ENCODE data around the gene TLCD2.
"Not testable (repeated sequence)": the region's sequence is repeated elsewhere in the genome, so short reads cannot be mapped to it uniquely, and the experiment has no call there.

Gene TLCD2

DNA sequence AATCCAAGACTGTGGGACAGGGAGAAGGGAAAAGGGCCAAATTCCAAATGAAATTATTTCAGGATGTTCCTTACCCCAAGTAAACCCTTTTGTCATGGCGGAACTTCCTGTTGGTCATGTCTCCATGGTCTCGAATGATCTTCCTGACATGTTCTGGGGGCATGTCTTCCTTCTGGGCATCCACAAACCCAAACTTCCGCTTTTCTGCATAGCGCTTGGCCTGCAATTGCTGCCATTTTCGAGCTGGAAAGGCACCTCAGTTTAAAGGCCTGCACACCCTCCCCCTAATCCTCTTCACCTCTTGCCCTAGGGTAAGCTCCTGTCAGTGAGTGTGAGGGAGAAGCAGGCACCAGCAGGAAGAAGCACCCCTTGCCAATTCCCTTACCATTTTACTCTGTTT, 26.7 kb downstream of the TLCD2 start:
- no peak for DNase-seq

DNA sequence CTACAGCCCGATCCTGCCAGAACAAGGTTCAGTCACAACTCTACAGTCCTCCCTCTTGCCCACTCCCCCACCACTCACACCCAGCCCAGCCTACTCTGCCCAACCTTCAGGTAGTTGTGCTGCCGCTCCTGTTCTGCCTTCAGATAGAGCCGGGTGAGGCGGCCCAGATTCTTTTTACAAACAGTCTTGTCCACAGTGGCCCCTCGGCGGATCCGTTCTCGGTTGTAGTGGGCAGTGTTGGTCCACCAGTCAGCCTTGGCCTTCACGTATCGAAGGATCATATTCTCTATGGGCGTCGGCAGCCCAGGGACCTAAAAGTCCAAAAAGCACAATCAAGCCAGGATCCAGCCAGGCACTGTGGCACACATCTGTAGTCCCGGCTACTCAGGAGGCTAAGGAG, 33.8 kb downstream of the TLCD2 start:
- no peak for DNase-seq

DNA sequence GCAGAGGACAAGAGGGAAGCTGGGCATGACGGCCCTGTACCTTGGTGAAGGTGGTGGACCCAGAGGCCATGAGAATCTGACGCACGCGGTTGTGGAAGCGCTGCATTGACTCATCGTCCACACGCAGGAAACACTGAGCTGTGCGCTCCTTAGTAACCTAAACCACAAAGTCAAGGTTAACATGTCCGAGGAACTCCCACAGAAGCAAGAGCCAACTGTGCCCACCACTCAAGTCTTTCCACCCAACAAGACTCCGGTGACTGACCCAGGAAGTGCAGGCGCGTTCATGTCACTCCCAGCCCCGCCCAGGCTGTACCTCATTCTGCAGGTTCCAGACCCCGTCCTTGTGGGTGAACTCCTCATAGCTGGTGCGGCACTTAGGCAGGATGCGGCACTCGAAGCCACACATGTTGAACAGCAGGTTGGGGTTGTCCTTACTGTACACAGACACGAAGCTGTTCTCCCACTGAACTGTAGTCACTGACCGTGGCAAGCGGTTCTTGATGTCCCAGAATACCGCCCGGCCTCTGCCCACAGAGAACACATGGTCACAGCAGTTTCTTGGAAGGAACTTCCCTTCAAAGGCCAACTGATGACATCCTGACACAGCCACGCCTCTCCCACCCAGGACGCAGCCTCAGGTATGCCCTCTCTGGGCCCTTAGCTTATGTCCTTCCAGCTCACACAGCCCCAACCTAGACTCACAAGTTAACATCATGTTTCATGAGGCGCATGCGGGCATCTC, 37.0 kb downstream of the TLCD2 start:
- DNase-seq, result no peak

DNA sequence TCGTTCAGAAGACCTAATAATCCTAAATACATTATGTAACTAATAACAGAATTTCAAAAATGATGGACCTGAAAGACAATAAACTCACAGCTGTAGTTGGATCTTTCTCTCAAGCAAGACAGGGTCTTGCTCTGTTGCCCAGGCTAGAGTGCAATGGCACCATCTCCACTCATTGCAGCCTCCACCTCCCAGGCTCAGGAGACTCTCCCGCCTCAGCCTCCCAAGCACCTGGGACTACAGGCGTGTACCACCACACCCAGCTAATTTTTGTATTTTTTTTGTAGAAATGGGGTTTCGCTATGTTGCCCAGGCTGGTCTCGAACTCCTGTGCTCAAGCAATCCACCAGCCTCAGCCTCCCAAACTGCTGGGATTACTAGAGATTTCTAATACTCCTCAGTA, 46.2 kb downstream of the TLCD2 start:
- not testable (repeated sequence) for DNase-seq

DNA sequence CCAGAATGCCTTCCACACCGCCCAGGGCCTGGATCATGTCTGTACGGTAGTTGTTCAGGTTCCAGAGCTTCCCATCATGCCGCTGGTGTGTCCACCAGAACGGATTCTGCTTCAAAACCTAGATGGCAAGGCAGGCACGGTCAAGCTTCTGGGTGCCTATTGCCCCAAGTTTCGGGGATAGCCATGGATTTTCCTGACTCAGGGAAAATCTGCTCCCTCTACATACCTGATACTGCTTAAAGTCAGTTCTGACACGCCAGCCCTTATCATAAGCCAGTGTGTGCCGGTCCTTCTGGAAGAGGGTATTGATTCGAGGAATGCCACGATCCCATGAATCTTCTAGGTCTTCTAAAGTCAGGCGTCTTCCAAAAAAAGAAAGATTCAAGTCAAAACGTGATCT, 49.1 kb downstream of the TLCD2 start:
- no peak for DNase-seq

DNA sequence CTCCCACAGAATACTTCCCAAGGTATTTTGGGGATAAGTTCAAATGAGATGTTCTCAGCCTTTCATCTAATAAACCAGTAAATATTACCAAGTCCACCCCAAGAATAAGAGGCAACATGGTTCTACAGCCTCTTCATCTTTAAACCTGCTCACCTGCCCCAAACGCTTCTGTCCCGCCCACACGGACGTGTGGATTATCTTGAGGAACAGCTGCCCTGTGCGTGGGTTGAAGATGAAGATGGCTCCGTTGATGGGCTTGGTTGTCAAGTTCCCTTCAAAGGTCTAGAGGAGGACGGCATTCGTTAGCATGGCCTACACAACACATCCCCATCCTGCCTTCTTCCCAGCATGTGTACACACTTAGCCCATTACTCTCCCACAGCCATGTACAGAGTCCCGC, 52.1 kb downstream of the TLCD2 start:
- no peak for DNase-seq

DNA sequence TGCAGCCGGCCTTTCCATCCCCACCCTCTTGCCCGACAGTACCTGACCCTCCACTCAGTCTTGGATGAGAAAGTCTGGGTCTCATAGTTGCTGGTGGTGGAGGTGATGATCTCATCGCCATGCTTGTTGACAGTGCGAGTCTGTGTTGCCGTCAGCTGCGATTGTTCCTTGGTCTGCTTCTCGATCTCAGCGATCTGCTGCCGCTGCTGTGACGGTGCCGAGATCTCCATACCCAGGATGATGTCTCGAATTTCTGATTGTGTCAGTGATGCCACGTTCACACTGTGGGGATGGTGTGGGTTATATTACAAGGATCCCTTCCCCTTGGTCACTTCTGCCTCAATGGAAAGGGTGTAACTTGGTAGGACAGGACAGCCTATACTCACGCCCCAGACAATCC, 56.4 kb downstream of the TLCD2 start:
- DNase-seq, result no peak

DNA sequence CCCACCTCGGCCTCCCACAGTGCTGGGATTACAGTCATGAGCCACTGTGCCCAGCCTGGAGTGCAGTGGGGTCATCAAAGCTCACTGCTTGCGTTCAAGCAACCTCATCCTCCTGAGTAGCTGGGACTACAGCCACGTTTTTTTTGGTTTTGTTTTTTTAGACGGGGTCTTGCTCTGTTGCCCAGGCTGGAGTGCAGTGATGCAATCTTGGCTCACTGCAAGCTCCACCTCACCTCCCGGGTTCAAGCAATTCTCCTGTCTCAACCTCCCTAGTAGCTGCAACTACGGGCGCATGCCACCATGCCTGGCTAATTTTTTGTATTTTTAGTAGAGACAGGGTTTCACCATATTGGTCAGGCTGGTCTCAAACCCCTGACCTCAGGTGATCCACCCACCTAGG, 57.4 kb downstream of the TLCD2 start:
- not testable (repeated sequence) for DNase-seq

All from DMS 273 treated with DMSO at 0.1 percent for 48 hours (cell line).